Hypothalamus (tissue), 51 donors: Measurements from ENCODE around the gene MORC1.

Experiments used
- DNase-seq, 51 donors: peaks; one replicate each; lab custom pipeline; 2025; lab: John Stamatoyannopoulos, UW

MORC1 gene

DNA sequence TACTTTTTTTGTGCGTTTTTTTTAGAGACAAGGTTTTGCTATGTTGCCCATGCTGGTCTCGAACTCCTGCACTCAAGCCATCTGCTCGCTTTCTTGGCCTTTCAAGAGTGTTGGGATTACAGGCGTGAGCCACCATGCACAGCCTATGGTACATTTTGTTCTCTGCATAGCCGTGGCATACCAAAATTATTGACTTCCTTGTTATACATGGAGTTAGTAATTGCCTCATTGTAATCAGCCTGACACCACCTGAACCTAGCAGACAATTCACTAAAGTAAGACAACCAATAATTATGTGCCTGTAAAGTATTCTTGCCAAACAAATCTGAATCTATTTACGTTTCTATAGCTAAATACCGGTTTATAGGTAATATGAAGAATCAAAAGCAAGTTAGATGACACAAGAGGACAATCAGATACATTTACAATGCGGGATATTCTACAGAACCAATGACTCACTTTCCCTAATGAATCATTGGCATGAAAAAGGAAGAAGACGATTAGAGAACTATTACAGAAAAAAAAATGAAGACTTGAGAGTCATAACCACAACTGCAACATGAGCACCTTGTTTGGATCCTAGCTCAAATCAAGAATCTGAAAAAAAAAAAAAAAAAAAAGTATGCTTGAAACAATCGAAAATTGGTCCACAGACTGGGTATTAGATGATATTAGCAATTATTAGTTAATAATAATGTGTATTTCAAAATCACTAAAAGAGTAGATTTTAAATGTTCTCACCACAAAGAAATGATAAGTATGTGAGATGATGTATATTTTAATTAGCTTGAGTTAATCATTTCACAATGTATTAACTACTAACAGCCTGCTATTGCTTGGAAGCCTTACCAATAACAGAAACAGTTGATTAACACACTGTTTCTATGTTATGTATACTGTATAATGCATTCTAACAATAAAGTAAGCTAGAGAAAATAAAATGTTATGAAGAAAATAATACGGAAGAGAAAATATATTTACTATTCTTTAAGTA lies 171.3 kb downstream of the MORC1 start:
- no peak for DNase-seq

DNA sequence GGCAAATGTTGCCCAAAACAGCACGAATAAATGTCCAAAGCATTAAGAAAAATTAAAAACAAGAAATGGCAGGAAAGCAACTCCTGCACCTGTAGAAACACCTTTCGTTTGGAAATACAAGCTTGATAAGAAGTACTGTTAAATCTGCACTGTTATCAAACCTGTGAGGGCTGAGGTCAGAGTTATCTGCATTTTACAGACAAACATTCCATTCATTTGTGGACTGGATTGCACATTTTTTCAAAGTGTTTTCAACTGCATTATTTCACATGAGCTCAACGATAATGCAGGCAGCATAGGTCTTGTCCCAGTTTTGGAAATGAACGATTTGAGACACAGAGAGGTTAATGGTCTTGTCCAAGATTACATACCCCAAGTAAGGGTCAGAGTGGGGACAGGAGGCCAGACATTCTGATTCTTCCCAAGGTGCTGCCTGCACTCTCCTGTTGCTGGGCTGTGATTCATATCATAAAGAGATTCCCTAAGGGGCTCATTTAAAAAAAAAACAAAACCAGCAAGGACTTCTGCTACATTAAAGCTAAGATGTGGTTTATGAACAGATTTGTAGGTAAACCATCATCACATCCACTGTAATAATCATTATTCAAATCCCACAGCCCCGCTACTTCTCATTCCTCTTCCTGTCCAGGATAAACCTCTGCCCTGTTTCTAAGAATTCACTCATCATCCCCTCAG lies 177.2 kb downstream of the MORC1 start:
- DNase-seq, result no peak

DNA sequence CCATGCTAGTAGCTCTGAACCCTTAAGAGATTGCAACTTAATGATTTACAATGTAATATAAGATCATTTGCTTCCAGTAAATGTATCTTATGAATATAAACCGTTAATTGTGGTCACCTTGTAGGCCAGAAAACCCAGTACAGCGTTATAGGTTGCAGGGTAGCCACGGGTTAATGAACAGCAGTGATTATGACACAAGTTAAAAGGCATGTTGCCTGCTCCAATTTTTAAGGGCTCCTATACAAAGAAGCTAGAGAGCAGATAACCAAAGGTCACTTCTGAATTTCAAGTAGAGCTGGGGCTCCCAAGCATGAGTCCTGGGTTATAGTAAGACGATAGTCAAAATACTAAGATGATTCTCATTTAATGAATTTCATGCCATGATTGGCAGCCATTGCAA lies 177.8 kb downstream of the MORC1 start:
- DNase-seq, result no peak

DNA sequence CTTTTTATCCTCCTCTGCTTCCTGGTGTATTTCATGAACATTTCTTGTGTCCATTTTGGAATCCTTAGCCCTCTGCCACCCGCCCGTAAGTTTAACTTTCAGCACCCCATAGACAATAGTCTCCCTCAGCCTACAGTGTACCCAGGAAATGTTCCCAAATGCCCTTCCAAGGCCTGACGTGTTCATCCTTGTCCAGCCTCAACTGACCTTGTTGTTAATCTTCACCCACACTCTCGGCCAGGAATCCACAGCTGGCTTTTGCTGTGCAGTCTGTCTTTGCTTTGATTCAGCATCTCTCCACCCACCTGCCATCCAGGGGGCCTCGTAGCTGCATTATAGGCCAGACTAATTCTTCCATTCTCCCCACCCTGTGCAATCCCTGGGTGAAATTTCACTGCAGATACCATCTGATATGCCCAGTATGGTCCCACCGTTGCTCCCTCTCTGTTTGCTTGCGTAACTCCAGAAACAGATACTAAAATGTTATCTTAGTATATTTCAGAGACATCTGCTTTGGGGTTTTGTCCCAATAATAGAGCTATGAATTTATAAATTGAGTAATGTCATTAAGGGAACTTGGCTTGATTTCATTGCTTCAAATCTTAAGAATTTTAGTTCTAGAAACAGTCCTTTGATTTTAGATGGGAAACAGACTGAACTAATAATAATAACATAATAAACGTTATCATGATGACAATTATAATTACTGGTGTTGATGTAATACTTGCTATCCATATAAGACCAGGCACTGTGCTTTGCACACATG lies 180.8 kb downstream of the MORC1 start:
- DNase-seq, result no peak

DNA sequence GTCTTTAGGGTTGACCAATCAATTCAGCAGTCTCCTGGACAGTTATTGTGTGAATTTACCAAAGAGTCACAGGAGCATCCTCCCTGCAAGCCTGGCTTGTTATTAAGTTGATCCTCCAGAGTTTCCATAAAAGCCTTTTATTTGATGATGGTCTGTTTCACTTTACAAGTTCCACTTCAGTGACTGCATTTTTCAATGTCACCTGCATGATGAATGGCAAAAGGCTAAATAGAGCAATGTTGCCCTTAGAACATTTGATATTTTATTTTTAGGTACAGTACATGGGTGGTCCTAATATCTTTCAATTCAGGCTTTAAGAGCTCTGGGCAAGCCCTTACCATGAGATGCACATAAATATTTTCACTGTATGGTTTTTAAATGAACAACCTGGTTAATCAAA lies 186.9 kb downstream of the MORC1 start:
- DNase-seq, result no peak

GRCh38 chr3:108918866-108919265 lies 199.1 kb downstream of the MORC1 start:
- no peak for DNase-seq

DNA sequence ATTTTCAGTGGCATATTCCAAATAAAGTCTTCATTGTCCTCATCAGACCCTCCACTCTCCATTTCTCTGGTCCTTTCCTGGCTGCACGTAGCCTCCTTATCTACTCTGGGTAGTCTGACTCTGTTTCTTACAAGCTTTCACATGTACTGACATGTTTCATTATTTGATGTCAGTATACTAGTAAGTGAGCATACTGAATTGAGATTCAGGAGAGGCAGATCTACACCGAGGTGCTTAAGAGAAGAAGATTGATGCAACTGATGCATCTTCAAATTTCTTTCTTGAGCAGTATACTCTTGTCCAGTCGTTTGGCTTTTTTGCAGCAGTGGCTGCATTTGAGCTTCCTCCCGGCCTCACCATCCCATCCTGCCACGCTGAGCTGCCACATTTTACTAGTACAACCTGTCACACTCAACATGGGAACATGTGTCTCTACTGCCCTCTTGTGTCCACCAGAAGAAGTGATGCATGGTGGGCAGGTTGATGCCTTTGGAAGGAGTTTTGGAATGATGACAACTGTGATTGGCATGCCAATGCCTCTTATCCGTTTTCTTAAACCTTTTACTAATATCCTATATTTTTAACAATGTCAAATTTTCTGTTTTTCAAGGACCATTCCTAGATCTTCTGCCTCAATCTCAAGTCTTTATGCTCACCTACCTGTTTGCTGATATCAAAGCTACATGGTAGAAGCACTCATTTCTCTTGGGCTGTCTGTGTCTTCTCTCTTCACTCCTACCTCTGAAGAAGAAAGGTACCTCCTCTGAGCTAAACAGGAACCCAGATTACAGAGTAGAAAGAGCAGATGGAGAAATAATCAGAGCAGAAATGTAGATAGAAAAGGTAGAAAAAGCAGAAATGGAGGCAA lies 202.9 kb downstream of the MORC1 start:
- DNase-seq, result peak in 29 of 51 donors; percentile 1 to 64 (median 17)

DNA sequence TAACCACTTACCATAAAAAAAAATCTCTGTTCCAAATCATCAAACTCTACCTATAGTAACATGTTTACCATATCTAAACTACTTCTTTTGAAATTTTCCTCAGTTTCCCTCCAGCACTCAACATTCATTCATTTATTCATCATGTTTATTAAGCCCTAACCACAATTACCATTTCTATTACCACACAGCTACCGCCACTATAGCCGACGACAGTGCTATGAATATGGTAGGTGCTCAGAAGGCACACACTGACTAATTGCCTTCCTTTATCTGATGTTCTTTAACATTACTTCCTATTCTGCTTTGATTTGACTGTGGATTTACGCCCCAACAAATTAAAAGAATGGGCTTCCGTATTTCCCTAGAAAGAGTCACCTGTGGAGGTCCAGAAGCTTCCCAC lies 208.1 kb downstream of the MORC1 start:
- DNase-seq, result no peak
